Astrocyte of the spinal cord (primary cell): Measurements from ENCODE around the gene LONRF2.
"Not testable (repeated sequence)": the region's sequence is repeated elsewhere in the genome, so short reads cannot be mapped to it uniquely, and the experiment has no call there.

Experiments used
- DNase-seq: peaks from one replicate; pipeline ENCODE4 v3.0.0; 2011; ENCODE audit warnings: low read depth, low spot score
- H3K4me3 ChIP-seq: 2 replicates; pipeline ENCODE4 v1.5.1; 2011; ENCODE audit warnings: low read depth, mild to moderate bottlenecking, low read length, moderate library complexity
- in situ Hi-C: cut with HindIII; loops from 2 replicates; pipeline ENCODE4 v1.10.0; 2017; ENCODE audit warnings: low sequenced_read_pairs
- TF ChIP-seq, protein P1 (sequence below): IDR thresholded peaks from 2 replicates; pipeline ENCODE4 v1.5.1; 2012; ENCODE audit warnings: low read depth, mild to moderate bottlenecking, low read length, inconsistent platforms

The LONRF2 gene

DNA sequence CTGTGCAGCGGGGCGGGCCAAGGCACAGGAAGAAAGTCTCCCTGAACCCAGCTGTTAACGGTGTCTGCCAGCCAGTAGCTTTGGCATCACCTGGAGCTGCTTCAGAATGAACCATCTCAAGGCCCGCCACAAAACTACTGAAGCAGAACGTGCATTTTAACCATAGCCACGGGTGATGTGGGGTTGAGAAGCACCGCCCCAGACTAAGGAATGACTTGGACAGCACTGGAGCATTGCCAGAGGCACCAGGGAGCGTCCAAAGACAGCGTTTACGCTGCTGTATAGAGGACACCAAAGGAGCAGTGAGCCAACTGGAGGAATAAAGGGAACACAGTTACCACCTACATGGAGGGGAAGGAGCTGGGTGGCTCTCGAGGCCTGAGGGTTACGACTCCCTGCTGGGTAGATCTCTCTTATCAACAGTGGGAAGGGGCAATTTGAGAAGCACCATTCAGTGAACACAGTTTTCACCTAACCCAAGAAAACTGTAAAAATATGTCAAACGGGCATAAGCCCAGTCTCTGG lies 28.4 kb upstream of the LONRF2 start:
- H3K4me3 ChIP-seq: no peak overlapping the region
- in situ Hi-C loops: no loop called here
- TF ChIP-seq, protein P1, sequence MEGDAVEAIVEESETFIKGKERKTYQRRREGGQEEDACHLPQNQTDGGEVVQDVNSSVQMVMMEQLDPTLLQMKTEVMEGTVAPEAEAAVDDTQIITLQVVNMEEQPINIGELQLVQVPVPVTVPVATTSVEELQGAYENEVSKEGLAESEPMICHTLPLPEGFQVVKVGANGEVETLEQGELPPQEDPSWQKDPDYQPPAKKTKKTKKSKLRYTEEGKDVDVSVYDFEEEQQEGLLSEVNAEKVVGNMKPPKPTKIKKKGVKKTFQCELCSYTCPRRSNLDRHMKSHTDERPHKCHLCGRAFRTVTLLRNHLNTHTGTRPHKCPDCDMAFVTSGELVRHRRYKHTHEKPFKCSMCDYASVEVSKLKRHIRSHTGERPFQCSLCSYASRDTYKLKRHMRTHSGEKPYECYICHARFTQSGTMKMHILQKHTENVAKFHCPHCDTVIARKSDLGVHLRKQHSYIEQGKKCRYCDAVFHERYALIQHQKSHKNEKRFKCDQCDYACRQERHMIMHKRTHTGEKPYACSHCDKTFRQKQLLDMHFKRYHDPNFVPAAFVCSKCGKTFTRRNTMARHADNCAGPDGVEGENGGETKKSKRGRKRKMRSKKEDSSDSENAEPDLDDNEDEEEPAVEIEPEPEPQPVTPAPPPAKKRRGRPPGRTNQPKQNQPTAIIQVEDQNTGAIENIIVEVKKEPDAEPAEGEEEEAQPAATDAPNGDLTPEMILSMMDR: no peak
- no peak for DNase-seq

DNA sequence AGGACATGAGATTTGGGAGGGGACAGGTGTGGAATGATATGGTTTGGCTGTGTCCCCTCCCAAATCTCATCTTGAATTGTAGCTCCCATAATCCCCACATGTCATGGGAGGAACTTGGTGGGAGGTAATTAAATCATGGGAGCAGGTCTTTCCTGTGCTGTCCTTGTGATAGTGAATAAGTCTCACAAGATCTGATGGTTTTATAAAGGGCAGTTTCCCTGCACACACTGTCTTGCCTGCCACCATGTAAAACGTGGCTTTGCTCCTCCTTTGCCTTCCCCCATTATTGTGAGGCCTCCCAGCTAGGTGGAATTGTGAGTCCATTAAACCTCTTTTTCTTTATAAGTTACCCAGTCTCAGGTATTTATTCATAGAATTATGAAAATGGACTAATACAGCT lies 22.8 kb upstream of the LONRF2 start:
- DNase-seq, H3K4me3 ChIP-seq, in situ Hi-C loops: not testable (repeated sequence)

DNA sequence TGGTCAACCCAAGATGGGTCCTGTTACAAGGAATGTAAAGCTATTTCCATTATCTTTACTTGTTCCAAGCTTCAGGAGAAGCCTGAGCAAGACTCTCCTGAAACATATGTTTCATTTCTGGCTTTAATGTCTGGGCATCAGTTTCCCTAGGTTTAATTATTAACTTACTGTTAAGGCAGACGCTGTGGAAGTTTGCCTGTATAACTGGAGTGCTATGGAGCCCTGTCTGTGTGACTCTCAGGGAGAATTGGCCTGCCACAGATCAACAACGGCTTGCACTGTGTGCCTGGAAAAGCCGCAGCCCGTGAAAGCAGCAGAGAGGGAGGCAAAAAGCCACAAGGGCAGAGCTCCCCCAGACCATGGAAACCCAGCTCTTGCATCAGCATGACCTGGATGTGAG lies 22.1 kb upstream of the LONRF2 start:
- TF ChIP-seq, protein P1: no peak
- no peak overlapping the region for H3K4me3 ChIP-seq
- DNase-seq: no peak
- in situ Hi-C loops: no loop called here

DNA sequence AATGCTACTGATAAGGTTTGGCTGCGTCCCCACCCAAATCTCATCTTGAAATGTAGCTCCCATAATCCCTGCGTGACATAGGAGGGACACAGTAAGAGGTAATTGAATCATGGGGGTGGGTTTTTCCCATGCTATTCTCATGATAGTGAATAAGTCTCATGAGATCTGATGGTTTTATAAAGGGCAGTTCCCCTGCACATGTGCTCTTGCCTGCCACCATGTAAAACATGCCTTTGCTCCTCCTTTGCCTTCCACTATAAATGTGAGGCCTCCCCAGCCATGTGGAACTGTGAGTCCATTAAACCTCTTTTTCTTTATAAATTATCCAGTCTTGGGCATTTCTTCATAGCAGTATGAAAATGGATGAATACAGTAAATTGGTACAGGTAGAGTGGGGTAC lies 20.2 kb upstream of the LONRF2 start:
- H3K4me3 ChIP-seq, DNase-seq, in situ Hi-C loops: not testable (repeated sequence)

DNA sequence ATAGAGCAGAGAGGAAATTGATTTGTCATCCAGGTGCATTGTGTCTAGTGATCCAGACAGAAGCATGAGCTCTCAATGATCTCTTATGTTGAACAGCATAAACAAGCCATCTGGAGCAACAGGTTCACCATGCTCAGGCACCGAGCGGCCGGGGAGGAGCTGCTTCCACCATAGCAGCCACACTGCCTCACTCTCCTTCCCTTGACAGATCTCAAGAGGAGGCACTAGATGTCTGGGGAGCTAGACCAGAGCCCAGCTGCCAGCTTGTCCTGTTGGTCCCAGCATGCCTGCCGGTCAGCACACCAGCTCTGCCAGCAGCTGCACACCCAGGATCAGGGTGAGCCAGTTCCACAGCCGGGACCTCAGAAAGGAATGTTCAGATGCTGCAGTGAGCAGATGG lies 17.5 kb upstream of the LONRF2 start:
- TF ChIP-seq, protein P1: no peak
- no peak for DNase-seq
- H3K4me3 ChIP-seq: no peak overlapping the region
- in situ Hi-C loops: no loop called here

DNA sequence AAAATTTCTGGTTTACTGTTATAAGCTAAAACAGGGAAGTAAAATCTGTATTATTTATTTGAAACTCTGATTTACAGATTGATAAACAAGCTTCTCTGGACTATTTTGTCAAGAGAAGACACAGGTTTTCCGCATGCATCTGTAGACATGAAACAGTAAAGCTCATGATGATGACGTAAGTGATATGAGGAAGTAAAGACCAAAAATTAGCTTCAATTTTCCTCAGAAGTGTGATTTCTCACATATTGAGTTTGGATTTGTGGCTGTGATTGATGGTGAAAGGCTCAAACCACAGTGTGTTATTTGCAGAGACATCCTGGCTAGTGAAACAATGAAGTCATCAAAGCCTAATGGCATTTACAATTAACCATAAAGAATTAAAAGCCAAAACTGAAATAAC lies 12.6 kb upstream of the LONRF2 start:
- in situ Hi-C loops: no loop called here
- TF ChIP-seq, protein P1: no peak
- H3K4me3 ChIP-seq: no peak overlapping the region
- DNase-seq: no peak

DNA sequence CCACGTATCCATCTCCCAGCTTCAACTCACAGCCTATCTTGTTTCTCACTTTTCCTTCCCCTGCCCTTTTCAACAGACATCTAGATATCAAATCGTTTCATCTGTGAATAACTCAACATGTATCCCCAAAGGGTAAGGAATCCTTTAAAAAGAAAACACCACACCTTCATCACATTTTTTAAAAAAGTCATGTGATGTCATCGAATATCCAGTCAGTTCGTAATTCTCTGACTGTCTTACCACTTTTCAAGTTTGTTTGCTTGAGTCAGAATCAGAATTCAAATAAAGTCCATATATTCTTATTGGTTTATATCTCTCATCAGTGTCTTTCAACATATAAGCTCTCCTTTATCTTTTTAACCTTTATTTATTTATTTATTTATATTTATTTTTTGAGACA lies 5.4 kb upstream of the LONRF2 start:
- DNase-seq: no peak
- in situ Hi-C loops: no loop called here
- TF ChIP-seq, protein P1: no peak
- no peak overlapping the region for H3K4me3 ChIP-seq
